ENCODE data around the gene INTS11.

INTS11 gene

DNA sequence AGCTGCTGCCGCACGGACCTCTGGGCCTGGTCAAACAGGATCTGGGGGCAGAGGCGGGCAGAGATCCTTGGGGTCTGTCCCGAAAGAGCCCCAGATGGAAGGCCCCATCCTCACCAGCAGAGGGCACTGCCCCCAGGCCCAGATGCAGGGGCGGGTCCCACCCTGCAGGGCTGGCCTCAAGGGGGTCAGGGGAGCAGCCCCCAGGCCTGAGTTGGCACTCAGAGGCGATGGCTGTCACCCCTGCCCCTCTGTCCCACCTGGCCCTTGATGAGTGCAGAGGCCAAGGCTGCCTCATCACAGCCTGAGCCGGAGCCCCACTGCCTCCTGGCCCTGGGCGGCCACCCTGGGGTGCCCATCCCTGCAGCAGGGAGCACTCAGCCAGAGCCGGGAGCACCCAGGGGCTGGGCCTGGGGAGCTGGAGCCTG lies 22.4 kb downstream of the INTS11 start:
- no peak for DNase-seq (ENCODE audit: low spot score)
- TF ChIP-seq, protein P1, sequence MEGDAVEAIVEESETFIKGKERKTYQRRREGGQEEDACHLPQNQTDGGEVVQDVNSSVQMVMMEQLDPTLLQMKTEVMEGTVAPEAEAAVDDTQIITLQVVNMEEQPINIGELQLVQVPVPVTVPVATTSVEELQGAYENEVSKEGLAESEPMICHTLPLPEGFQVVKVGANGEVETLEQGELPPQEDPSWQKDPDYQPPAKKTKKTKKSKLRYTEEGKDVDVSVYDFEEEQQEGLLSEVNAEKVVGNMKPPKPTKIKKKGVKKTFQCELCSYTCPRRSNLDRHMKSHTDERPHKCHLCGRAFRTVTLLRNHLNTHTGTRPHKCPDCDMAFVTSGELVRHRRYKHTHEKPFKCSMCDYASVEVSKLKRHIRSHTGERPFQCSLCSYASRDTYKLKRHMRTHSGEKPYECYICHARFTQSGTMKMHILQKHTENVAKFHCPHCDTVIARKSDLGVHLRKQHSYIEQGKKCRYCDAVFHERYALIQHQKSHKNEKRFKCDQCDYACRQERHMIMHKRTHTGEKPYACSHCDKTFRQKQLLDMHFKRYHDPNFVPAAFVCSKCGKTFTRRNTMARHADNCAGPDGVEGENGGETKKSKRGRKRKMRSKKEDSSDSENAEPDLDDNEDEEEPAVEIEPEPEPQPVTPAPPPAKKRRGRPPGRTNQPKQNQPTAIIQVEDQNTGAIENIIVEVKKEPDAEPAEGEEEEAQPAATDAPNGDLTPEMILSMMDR (IDR thresholded peaks at IDR 0.05; ENCODE audit: extremely low read depth, missing control alignments): peak; percentile 23

DNA sequence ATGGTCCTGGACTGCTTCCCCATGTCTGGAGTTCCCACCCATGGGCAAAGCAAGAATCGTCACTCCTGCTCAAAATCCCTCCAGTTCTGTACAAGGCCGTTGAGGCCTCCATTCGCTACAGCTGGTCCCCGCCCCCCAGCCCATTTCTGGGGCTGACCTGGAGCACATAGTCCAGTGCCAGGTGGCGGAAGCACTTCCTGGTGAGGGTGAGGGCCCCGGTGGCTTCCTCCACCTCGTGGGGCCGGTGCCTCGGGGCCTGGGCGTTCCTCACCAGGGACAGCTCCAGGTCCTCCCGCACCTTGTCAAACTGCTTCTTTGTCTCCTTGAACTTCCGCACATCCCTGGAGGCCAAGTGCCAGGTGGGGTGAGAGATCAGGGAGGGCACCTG lies 24.1 kb downstream of the INTS11 start:
- TF ChIP-seq, protein P1 (IDR thresholded peaks at IDR 0.05; ENCODE audit: extremely low read depth, missing control alignments): no peak
- DNase-seq (ENCODE audit: low spot score): no peak

DNA sequence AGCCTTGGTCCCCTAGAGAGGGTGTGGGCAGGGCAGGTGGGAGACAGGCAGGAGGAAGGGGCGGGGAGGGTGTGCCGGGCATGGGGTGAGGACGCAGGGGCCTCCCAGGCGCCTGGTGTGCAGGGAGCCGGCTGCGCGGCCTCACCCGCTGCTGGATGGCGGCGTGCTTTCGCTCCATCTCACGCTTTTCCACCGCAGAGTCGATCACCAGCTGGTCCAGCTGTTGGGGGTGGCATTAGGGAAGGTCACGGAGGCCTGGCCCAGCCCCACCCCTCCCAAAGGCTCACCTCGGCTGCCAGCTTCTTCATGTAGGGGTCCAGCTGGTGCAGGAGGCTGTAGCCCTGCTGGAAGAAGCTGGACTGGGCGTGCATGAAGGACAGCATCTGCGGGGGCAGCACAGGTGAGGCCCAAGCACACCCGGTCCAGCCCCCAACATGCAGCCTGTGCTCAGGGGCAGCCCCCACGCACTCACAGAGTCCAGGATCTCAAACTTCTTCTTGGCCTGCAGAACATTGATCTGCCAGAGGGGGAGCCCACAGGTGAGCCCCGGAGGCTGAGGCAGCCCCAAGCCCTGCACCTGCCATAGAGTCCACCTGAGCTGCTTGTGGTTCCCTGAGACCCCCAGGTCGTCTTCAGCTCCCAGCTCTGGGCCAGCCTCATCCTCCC lies 24.6 kb downstream of the INTS11 start:
- DNase-seq (ENCODE audit: low spot score): peak; percentile 76
- TF ChIP-seq, protein P1 (IDR thresholded peaks at IDR 0.05; ENCODE audit: extremely low read depth, missing control alignments): peak; percentile 26

DNA sequence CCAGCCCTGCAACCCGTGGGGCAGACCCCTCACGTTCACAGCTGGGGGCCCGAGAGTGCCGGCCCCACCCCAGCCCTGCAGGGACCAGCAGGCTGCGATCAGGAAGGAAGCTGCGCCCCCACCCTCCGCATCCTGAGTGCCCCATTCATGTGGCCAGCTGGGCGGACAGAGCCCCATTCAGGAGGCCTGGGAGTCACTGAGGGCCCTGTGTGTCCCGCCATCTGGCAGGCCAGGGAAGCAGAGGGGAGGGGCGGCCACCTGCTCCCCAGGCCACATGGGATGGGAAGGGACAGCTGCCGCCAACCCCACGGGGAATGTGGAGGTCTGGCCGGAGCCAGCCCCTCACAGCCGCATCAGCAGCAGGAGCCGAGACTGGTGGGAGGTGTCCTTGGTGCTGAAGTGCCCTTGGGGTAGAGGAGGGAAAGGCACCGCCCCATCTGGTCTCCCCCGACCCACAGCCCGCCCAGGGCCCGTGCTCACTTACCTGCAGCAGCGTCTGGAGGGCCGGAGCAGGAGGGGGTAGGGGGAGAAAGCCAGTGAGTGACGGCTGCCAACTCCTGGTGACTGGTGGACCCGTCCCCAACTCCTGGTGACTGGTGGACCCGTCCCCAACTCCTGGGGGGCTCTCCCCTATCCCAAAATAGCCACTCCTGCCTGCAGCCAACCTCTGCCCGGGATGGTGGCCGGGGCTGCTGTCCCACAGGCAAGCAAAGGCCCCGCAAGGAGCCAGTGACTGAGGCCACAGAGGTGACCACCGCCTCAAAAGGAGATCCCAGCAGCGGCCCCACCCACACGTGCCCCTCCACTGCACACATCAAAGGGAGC lies 25.4 kb downstream of the INTS11 start:
- TF ChIP-seq, protein P1 (IDR thresholded peaks at IDR 0.05; ENCODE audit: extremely low read depth, missing control alignments): no peak
- DNase-seq (ENCODE audit: low spot score): no peak

DNA sequence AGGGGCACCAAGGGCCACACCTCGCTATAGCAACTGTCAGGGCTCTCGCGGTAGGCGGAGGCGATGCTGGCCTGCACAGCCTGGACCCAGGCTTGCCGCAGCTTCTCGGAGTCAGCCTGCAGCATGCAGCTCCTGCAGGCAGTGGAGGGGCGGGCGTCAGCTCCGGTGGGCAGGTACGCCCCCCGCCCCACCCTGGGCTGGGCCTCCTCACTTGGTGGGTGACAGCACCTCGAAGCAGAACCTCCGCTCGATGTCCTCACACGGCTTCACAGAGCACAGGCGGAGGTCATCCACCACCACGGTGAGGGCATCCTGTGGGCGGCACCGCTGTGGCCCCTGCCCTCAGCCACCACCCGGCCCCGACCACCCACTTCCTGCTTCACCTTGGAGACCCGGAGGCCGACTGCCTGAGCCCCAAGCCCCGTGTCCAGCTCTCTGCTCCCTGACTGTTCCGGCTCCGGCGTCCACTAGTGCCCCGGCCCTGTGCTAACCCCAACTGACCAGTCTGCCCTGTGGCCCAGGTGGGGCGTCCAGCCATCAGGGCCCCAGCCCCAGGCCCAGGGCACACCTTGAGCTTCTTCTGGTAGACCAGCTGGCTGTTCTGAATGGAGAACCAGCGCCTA lies 26.5 kb downstream of the INTS11 start:
- no peak for DNase-seq (ENCODE audit: low spot score)
- TF ChIP-seq, protein P1 (IDR thresholded peaks at IDR 0.05; ENCODE audit: extremely low read depth, missing control alignments): no peak

DNA sequence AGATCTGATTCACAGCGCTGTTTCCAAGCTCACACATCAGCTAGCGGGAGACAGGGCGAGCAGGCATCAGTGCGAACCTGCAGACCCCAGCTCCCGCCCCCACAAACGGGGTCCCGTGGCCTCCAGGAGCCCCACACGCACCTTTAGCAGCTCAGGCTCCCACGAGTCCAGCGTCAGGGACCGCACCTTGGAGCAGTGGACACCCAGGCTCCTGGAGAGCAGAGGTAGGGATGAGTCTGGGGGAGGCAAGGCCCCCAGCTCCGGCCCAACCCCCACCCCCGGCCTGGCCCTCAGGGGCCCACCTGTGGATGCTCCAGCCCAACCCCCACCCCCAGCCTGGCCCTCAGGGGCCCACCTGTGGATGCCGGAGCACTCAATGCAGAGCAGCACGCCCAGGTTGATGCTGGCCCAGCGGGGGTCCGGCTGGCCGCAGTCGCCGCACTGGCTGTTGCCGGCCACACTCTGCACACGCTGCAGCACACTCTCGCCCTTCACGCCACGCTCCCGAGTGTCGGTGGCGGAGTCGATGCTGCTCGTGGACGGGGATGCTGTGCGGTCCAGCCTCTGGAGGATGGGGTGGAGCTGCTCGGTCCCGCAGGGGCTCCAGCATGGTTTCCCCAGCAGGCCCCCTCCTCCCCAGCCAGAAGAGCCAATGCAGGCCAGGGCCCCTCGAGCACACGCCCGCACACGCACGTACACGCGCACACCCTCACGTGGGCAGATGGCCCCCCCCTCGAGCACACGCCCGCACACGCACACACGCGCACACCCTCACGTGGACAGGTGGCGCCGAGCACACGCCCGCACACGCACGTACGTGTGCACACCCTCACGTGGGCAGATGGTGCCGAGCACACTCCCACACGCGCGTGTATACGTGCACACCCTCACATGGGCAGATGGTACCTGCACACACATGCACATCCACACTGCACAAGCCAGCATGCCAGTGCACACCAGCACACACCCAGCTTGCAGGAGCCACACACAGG lies 28.1 kb downstream of the INTS11 start:
- TF ChIP-seq, protein P1 (IDR thresholded peaks at IDR 0.05; ENCODE audit: extremely low read depth, missing control alignments): no peak
- no peak for DNase-seq (ENCODE audit: low spot score)

All from GM20000 (cell line).